A549 treated with CpdA at 1 μM for 4 hours (cell line): Measurements from ENCODE around the gene PEX7. TPM values are rescaled to one million over a fixed set of nuclear protein-coding genes. Genes with fewer than 3 reads are reported as not detected.

Experiments used
- total RNA-seq: library from RNA; stranded (reverse); fragments of 200-300 nt; extraction: Qiagen RNA extraction; gene quantifications from 5 replicates; pipeline ENCODE4 v1.2.3, GENCODE V29; 2022; ENCODE audit warnings: low read depth

PEX7 gene, protein sequence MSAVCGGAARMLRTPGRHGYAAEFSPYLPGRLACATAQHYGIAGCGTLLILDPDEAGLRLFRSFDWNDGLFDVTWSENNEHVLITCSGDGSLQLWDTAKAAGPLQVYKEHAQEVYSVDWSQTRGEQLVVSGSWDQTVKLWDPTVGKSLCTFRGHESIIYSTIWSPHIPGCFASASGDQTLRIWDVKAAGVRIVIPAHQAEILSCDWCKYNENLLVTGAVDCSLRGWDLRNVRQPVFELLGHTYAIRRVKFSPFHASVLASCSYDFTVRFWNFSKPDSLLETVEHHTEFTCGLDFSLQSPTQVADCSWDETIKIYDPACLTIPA
- 4.2 to 5.9 TPM (median 5.1 TPM) in 5 replicates for total RNA-seq

GRCh38 chr6:136822376-136823127, at the start of gene PEX7:
PEX7 (plus strand) TSS chr6:136822592; CDS start chr6:136822666, 74 bp downstream.

GRCh38 chr6:136792410-136793262, 29.8 kb upstream of the PEX7 start, which contains the start of gene MAP3K5:
MAP3K5 (minus strand) TSS chr6:136792477; CDS start chr6:136792157, 320 bp downstream.

DNA sequence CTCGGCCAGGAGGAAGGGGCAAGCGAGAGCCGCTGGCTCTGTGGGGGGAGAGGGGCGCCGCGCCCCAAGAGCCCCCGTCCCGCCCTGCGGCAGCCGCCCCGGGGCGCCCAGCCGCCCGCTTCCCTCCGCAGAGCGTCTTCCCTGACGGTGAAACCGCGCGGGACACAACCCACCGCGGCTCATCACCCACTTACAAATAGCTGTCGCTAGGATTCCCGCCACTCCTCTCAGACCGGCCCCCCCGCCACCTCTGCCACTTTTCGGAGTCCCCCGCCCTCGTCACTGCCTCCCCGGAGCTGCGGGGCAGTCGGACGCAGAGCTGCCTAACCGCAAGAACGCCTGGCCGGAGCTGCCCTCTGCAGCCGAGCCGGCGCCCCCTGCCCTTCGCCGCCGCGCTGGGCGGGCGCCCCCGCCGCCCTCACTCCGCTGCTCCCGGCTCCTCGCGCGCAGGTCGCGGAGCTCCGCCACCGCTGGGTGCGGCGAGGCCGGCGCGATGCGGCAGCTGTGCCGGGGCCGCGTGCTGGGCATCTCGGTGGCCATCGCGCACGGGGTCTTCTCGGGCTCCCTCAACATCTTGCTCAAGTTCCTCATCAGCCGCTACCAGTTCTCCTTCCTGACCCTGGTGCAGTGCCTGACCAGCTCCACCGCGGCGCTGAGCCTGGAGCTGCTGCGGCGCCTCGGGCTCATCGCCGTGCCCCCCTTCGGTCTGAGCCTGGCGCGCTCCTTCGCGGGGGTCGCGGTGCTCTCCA, 99.7 kb downstream of the PEX7 start, which contains the start of gene SLC35D3:
TSS of gene SLC35D3 (plus strand) at position 366 of the 749 bp plus-strand sequence. CDS start at position 494, 128 bp downstream.

Other genes starting within 250 kb of the PEX7 start
- gene MAP3K5, start 30.1 kb upstream of the PEX7 start, total RNA-seq, result 3.0 to 3.5 TPM (median 3.2 TPM) in 5 replicates
- 0.06 to 0.15 TPM (median 0.06 TPM) in 4 of 5 replicates, not detected in the other for gene SLC35D3, start 99.7 kb downstream of the PEX7 start, total RNA-seq
- gene IL20RA, start 222.4 kb downstream of the PEX7 start, total RNA-seq, result 0.03 to 0.09 TPM in 2 of 5 replicates, not detected in the others